ENCODE results near the gene GALNT4. TPM values are rescaled to one million over a fixed set of nuclear protein-coding genes. Genes with fewer than 3 reads are reported as not detected.

GALNT4 gene
- total RNA-seq, 1 donor from 2014 or later = 6.9 TPM

GRCh38 chr12:89571491-89572195 lies 47.0 kb upstream of the GALNT4 start:
- Histone ChIP-seq H3K9me3 (ENCODE audit: insufficient read depth, low read depth, low read length) (no peaks in the 10 kb centered on the region), H3K27ac (ENCODE audit: low read depth, low read length) (no peak overlapping the region), H3K79me2 (ENCODE audit: insufficient read depth, low read length) (no peaks in the 10 kb centered on the region), H4K20me1 (ENCODE audit: insufficient read depth, low read length) (no peaks in the 10 kb centered on the region), H3K4me3 (ENCODE audit: insufficient read depth, low read depth, low read length) (no peak overlapping the region), H2AFZ (ENCODE audit: low read depth, low read length) (no peak overlapping the region), H3K36me3 (ENCODE audit: insufficient read depth, low read length) (no peaks in the 10 kb centered on the region), H3K4me1 (ENCODE audit: insufficient read depth, low read length) (peaks cover 10% of the 10 kb centered on the region), H3K4me2 (ENCODE audit: low read length) (no peak overlapping the region), H3K27me3 (ENCODE audit: insufficient read depth, low read length) (no peaks in the 10 kb centered on the region), H3K9ac (ENCODE audit: low read length) (no peak overlapping the region)
- no peak for FAIRE-seq
- Mint-ChIP-seq H3K27me3 (ENCODE audit: low read depth, unreplicated experiment) (no peaks in the 10 kb centered on the region), H3K9me3 (ENCODE audit: unreplicated experiment) (no peaks in the 10 kb centered on the region), H3K4me1 (ENCODE audit: low read depth, unreplicated experiment) (peaks cover 38% of the 10 kb centered on the region), H3K27ac (ENCODE audit: unreplicated experiment) (no peak overlapping the region), H3K4me3 (ENCODE audit: unreplicated experiment) (no peak overlapping the region), H3K36me3 (ENCODE audit: low read depth, unreplicated experiment) (no peaks in the 10 kb centered on the region)
- DNase-seq (ENCODE audit: low read depth) = peak; percentile 22
- TF ChIP-seq EZH2 (IDR thresholded peaks at IDR 0.05; ENCODE audit: insufficient read depth, low read length) (no peak), CTCF (IDR thresholded peaks at IDR 0.05; ENCODE audit: insufficient read depth, low read depth, low read length) (no peak)

- Histone ChIP-seq H3K9me3 (ENCODE audit: insufficient read depth, low read depth, low read length) (no peaks in the 10 kb centered on the region), H3K36me3 (ENCODE audit: insufficient read depth, low read length) (no peaks in the 10 kb centered on the region), H2AFZ (ENCODE audit: low read depth, low read length) (no peak overlapping the region), H3K27me3 (ENCODE audit: insufficient read depth, low read length) (no peaks in the 10 kb centered on the region), H3K4me1 (ENCODE audit: insufficient read depth, low read length) (no peaks in the 10 kb centered on the region), H3K27ac (ENCODE audit: low read depth, low read length) (no peak overlapping the region), H3K9ac (ENCODE audit: low read length) (no peak overlapping the region), H4K20me1 (ENCODE audit: insufficient read depth, low read length) (no peaks in the 10 kb centered on the region), H3K4me2 (ENCODE audit: low read length) (no peak overlapping the region), H3K79me2 (ENCODE audit: insufficient read depth, low read length) (no peaks in the 10 kb centered on the region), H3K4me3 (ENCODE audit: insufficient read depth, low read depth, low read length) (no peak overlapping the region)
- no peak overlapping the region for H3K4me3 Mint-ChIP-seq (ENCODE audit: unreplicated experiment)
- no peaks in the 10 kb centered on the region for H3K36me3 Mint-ChIP-seq (ENCODE audit: low read depth, unreplicated experiment)
- DNase-seq (ENCODE audit: low read depth) (no peak), FAIRE-seq (no peak)
- no peaks in the 10 kb centered on the region for H3K27me3 Mint-ChIP-seq (ENCODE audit: low read depth, unreplicated experiment)
- H3K9me3 Mint-ChIP-seq (ENCODE audit: unreplicated experiment) = peaks cover 2% of the 10 kb centered on the region
- H3K27ac Mint-ChIP-seq (ENCODE audit: unreplicated experiment) = no peak overlapping the region
- peaks cover 24% of the 10 kb centered on the region for H3K4me1 Mint-ChIP-seq (ENCODE audit: low read depth, unreplicated experiment)
- TF ChIP-seq CTCF (IDR thresholded peaks at IDR 0.05; ENCODE audit: insufficient read depth, low read depth, low read length) = no peak
- no peak for TF ChIP-seq EZH2 (IDR thresholded peaks at IDR 0.05; ENCODE audit: insufficient read depth, low read length)
Observed at GRCh38 chr12:89568484-89568883, 43.9 kb upstream of the GALNT4 start.

GRCh38 chr12:89567691-89568239 lies 43.2 kb upstream of the GALNT4 start:
- no peak overlapping the region for H3K9ac ChIP-seq (ENCODE audit: low read length)
- no peak overlapping the region for H2AFZ ChIP-seq (ENCODE audit: low read depth, low read length)
- H3K4me1 ChIP-seq (ENCODE audit: insufficient read depth, low read length) = no peaks in the 10 kb centered on the region
- no peak overlapping the region for H3K4me3 ChIP-seq (ENCODE audit: insufficient read depth, low read depth, low read length)
- H4K20me1 ChIP-seq (ENCODE audit: insufficient read depth, low read length) = no peaks in the 10 kb centered on the region
- Mint-ChIP-seq H3K4me3 (ENCODE audit: unreplicated experiment) (no peak overlapping the region), H3K9me3 (ENCODE audit: unreplicated experiment) (peaks cover 2% of the 10 kb centered on the region), H3K4me1 (ENCODE audit: low read depth, unreplicated experiment) (peaks cover 21% of the 10 kb centered on the region), H3K36me3 (ENCODE audit: low read depth, unreplicated experiment) (no peaks in the 10 kb centered on the region), H3K27ac (ENCODE audit: unreplicated experiment) (peak overlapping the region; percentile 83), H3K27me3 (ENCODE audit: low read depth, unreplicated experiment) (no peaks in the 10 kb centered on the region)
- TF ChIP-seq CTCF (IDR thresholded peaks at IDR 0.05; ENCODE audit: insufficient read depth, low read depth, low read length) (no peak), EZH2 (IDR thresholded peaks at IDR 0.05; ENCODE audit: insufficient read depth, low read length) (no peak)
- no peak overlapping the region for H3K27ac ChIP-seq (ENCODE audit: low read depth, low read length)
- no peaks in the 10 kb centered on the region for H3K9me3 ChIP-seq (ENCODE audit: insufficient read depth, low read depth, low read length)
- no peak overlapping the region for H3K4me2 ChIP-seq (ENCODE audit: low read length)
- no peaks in the 10 kb centered on the region for H3K79me2 ChIP-seq (ENCODE audit: insufficient read depth, low read length)
- no peaks in the 10 kb centered on the region for H3K36me3 ChIP-seq (ENCODE audit: insufficient read depth, low read length)
- FAIRE-seq (no peak), DNase-seq (ENCODE audit: low read depth) (no peak)
- no peaks in the 10 kb centered on the region for H3K27me3 ChIP-seq (ENCODE audit: insufficient read depth, low read length)

Measured in astrocyte (in vitro differentiated cells and primary cell).